H1 (cell line): ENCODE data around the gene C1orf87. TPM values are rescaled to one million over a fixed set of nuclear protein-coding genes. Genes with fewer than 3 reads are reported as not detected.

ENCODE experiments used
- CTCF ChIA-PET: fragments of 300-600 bp; sonication (Branson Sonifier 250); formaldehyde crosslinking; loops from one replicate; lab custom pipeline; 2021; ENCODE audit not compliant: partially characterized antibody; lab: Charles Lee
- POLR2A ChIA-PET: fragments of 300-600 bp; sonication (Branson Sonifier 250); formaldehyde crosslinking; loops from one replicate; lab custom pipeline; 2021; ENCODE audit warnings: inconsistent platforms; ENCODE audit not compliant: partially characterized antibody; lab: Charles Lee
- DNase-seq, 2 experiments: peaks; one replicate each; pipeline versions ENCODE4 v3.0.0 to v3.0.0-alpha.2; 2010 to 2022; ENCODE audit warnings: low spot score in 2 of 2, low read depth in 1 of 2, mixed read lengths in 1 of 2
- FAIRE-seq: peaks from 2 replicates; lab custom pipeline; 2011; peaks lifted over from hg19 to GRCh38; lab: Jason Lieb, UNC
- H2AFZ ChIP-seq: 2 replicates; pipeline ENCODE4 v1.8.1; 2012; ENCODE audit warnings: low read length, inconsistent platforms
- H2AK5ac ChIP-seq: 2 replicates; pipeline ENCODE4 v1.6.1; 2013; ENCODE audit warnings: low read depth, low read length
- H2BK120ac ChIP-seq: replicated peaks from 2 replicates; pipeline ENCODE3; 2013; ENCODE audit warnings: low read depth, low read length, inconsistent platforms
- H2BK12ac ChIP-seq: 2 replicates; pipeline ENCODE4 v1.6.1; 2013; ENCODE audit warnings: low read depth, low read length
- H2BK15ac ChIP-seq: 2 replicates; pipeline ENCODE4 v1.6.1; 2013; ENCODE audit warnings: low read length
- H2BK20ac ChIP-seq: 2 replicates; pipeline ENCODE4 v1.6.1; 2013; ENCODE audit warnings: low read length
- H2BK5ac ChIP-seq: 2 replicates; pipeline ENCODE4 v1.6.1; 2013; ENCODE audit warnings: low read depth, low read length
- H3K14ac ChIP-seq: 2 replicates; pipeline ENCODE4 v1.6.1; 2013; ENCODE audit warnings: inconsistent platforms; ENCODE audit not compliant: insufficient read length
- H3K18ac ChIP-seq: 2 replicates; pipeline ENCODE4 v1.6.1; 2013; ENCODE audit warnings: low read length; ENCODE audit errors: extremely low read depth
- H3K23ac ChIP-seq: 2 replicates; pipeline ENCODE4 v1.6.1; 2013; ENCODE audit warnings: inconsistent platforms; ENCODE audit not compliant: insufficient read length
- H3K23me2 ChIP-seq: 2 replicates; pipeline ENCODE4 v1.6.1; 2013; ENCODE audit warnings: low read depth, low read length
- H3K27ac ChIP-seq: 2 replicates; pipeline ENCODE4 v1.6.1; 2011; ENCODE audit warnings: low read depth, low read length, inconsistent platforms
- H3K27me3 ChIP-seq, 4 experiments: replicated peaks in 1 of 4; 1 replicate in 1 of 4; 2 replicates in 3 of 4; pipeline versions ENCODE4 v1.6.1 to v1.8.1; 2011 to 2013; ENCODE audit warnings: low read length in 3 of 4, mild to moderate bottlenecking in 3 of 4, inconsistent platforms in 2 of 4, mixed read lengths in 2 of 4, moderate library complexity in 1 of 4; ENCODE audit not compliant: control insufficient read depth in 3 of 4, insufficient read depth in 3 of 4; ENCODE audit errors: extremely low read depth in 1 of 4
- H3K36me3 ChIP-seq, 4 experiments: 2 replicates each; pipeline versions ENCODE4 v1.6.1 to v1.8.1; 2011 to 2013; ENCODE audit warnings: mild to moderate bottlenecking in 4 of 4, low read length in 3 of 4, moderate library complexity in 2 of 4, control low read depth in 1 of 4, inconsistent platforms in 1 of 4; ENCODE audit not compliant: insufficient read depth in 4 of 4, control insufficient read depth in 2 of 4
- H3K4ac ChIP-seq: replicated peaks from 2 replicates; pipeline ENCODE3; 2013; ENCODE audit warnings: low read length, low read depth, mixed read lengths, inconsistent platforms; ENCODE audit not compliant: insufficient read length
- H3K4me1 ChIP-seq, 4 experiments: replicated peaks in 1 of 4; 1 replicate in 1 of 4; 2 replicates in 3 of 4; pipeline versions ENCODE4 v1.6.1 to v1.8.1; 2011 to 2013; ENCODE audit warnings: low read length in 3 of 4, inconsistent platforms in 2 of 4, mixed read lengths in 1 of 4; ENCODE audit not compliant: insufficient read depth in 4 of 4, control insufficient read depth in 3 of 4
- H3K4me2 ChIP-seq, 2 experiments: 2 replicates each; pipeline versions ENCODE4 v1.6.1 to v1.8.1; 2011 to 2013; ENCODE audit warnings: low read depth in 2 of 2, low read length in 2 of 2, control low read depth in 1 of 2, inconsistent platforms in 1 of 2, mild to moderate bottlenecking in 1 of 2; ENCODE audit not compliant: insufficient read depth in 1 of 2
- H3K4me3 ChIP-seq, 4 experiments: fragments of 200-600, 300-600 bp in 1 of 4; sonication (generic), shearing (Covaris generic), sonication (Bioruptor Twin) in 1 of 4; 2 replicates each; pipeline versions ENCODE4 v1.5.1 to v1.8.1; 2011 to 2016; ENCODE audit warnings: low read length in 4 of 4, low read depth in 3 of 4, control low read depth in 2 of 4, inconsistent platforms in 2 of 4, mild to moderate bottlenecking in 2 of 4, mixed read lengths in 1 of 4, moderate library complexity in 1 of 4; ENCODE audit not compliant: insufficient read depth in 2 of 4; ENCODE audit errors: extremely low read depth in 1 of 4
- H3K56ac ChIP-seq: replicated peaks from 2 replicates; pipeline ENCODE3; 2013; ENCODE audit warnings: low read depth, mild to moderate bottlenecking, mixed read lengths, low read length, inconsistent platforms; ENCODE audit not compliant: insufficient read length
- H3K79me1 ChIP-seq: 2 replicates; pipeline ENCODE4 v1.6.1; 2013; ENCODE audit warnings: low read depth, low read length, control low read depth
- H3K79me2 ChIP-seq, 2 experiments: 2 replicates each; pipeline versions ENCODE4 v1.6.1 to v1.8.1; 2012 to 2013; ENCODE audit warnings: low read length in 2 of 2, mild to moderate bottlenecking in 2 of 2, inconsistent platforms in 1 of 2; ENCODE audit not compliant: insufficient read depth in 2 of 2, control insufficient read depth in 1 of 2
- H3K9ac ChIP-seq, 4 experiments: replicated peaks in 1 of 4; 1 replicate in 1 of 4; 2 replicates in 3 of 4; pipeline versions ENCODE4 v1.6.1 to v1.8.1; 2011 to 2013; ENCODE audit warnings: low read depth in 3 of 4, low read length in 3 of 4, control low read depth in 2 of 4, mild to moderate bottlenecking in 2 of 4, moderate library complexity in 2 of 4, inconsistent platforms in 1 of 4; ENCODE audit errors: extremely low read depth in 1 of 4
- H3K9me3 ChIP-seq, 2 experiments: 2 replicates each; pipeline versions ENCODE4 v1.6.1 to v1.8.1; 2012 to 2013; ENCODE audit warnings: mild to moderate bottlenecking in 2 of 2, moderate library complexity in 2 of 2, control low read depth in 1 of 2, inconsistent platforms in 1 of 2, low read depth in 1 of 2, low read length in 1 of 2, mixed read lengths in 1 of 2; ENCODE audit not compliant: insufficient read depth in 2 of 2
- H4K20me1 ChIP-seq, 2 experiments: replicated peaks in 1 of 2; 2 replicates each; pipeline versions ENCODE3 to v1.8.1; 2011 to 2013; ENCODE audit warnings: inconsistent platforms in 2 of 2, low read length in 2 of 2, mild to moderate bottlenecking in 1 of 2; ENCODE audit not compliant: insufficient read depth in 2 of 2, control insufficient read depth in 1 of 2
- H4K5ac ChIP-seq: 2 replicates; pipeline ENCODE4 v1.6.1; 2013; ENCODE audit warnings: low read length, low read depth, mixed read lengths, inconsistent platforms; ENCODE audit not compliant: insufficient read length
- H4K8ac ChIP-seq: 2 replicates; pipeline ENCODE4 v1.8.0; 2013; ENCODE audit warnings: mild to moderate bottlenecking, moderate library complexity, low read length, inconsistent platforms; ENCODE audit not compliant: insufficient read depth; ENCODE audit errors: extremely low read depth
- H4K91ac ChIP-seq: replicated peaks from 2 replicates; pipeline ENCODE3; 2013; ENCODE audit warnings: low read length, mixed read lengths, inconsistent platforms; ENCODE audit not compliant: insufficient read length
- CEBPB ChIP-seq: IDR thresholded peaks from 2 replicates; pipeline ENCODE4 v1.6.1; 2012; ENCODE audit warnings: low read depth, low read length
- CREB1 ChIP-seq: IDR thresholded peaks from 2 replicates; pipeline ENCODE4 v1.6.1; 2012; ENCODE audit warnings: inconsistent platforms
- CTCF ChIP-seq, 3 experiments: IDR thresholded peaks; 1 replicate in 2 of 3; 2 replicates in 1 of 3; pipeline versions ENCODE4 v1.5.1 to v1.6.1; 2011; ENCODE audit warnings: low read length in 3 of 3, mild to moderate bottlenecking in 3 of 3, inconsistent platforms in 2 of 3, low read depth in 1 of 3, moderate library complexity in 1 of 3; ENCODE audit not compliant: insufficient read depth in 1 of 3; ENCODE audit errors: control extremely low read depth in 1 of 3
- JUND ChIP-seq: IDR thresholded peaks from 2 replicates; pipeline ENCODE4 v1.6.1; 2011; ENCODE audit warnings: mild to moderate bottlenecking, improper control_type of control experiment, low read length
- RAD21 ChIP-seq, 2 experiments: IDR thresholded peaks in 1 of 2; conservative IDR thresholded peaks in 1 of 2; 2 replicates each; pipeline ENCODE4 v1.6.1; 2011; ENCODE audit warnings: low read depth in 2 of 2, low read length in 2 of 2, improper control_type of control experiment in 1 of 2, inconsistent platforms in 1 of 2, mild to moderate bottlenecking in 1 of 2, moderate library complexity in 1 of 2
- RBBP5 ChIP-seq: IDR thresholded peaks from 2 replicates; pipeline ENCODE4 v1.7.1; 2012; ENCODE audit warnings: low read depth, mild to moderate bottlenecking, inconsistent platforms, low read length, moderate library complexity, borderline replicate concordance
- SP4 ChIP-seq: IDR thresholded peaks from 2 replicates; pipeline ENCODE4 v1.6.1; 2012; ENCODE audit warnings: low read length, inconsistent platforms
- TBP ChIP-seq: IDR thresholded peaks from 2 replicates; pipeline ENCODE4 v1.6.1; 2011; ENCODE audit warnings: low read depth, low read length, improper control_type of control experiment
- TEAD4 ChIP-seq: IDR thresholded peaks from 2 replicates; pipeline ENCODE4 v1.6.1; 2012; ENCODE audit warnings: low read depth, low read length, inconsistent platforms, mixed read lengths
- WGBS, 2 experiments: shearing (Covaris generic) in 1 of 2; methylation state at CpG; one replicate each; pipeline versions ENCODE4 v1.1.6 to v1.1.7; 2013 to 2015; ENCODE audit warnings: low lambda C conversion rate in 2 of 2, mixed read lengths in 2 of 2, inconsistent platforms in 1 of 2, low coverage in 1 of 2, missing lambda C conversion rate in 1 of 2; ENCODE audit not compliant: insufficient replicate concordance in 2 of 2, insufficient coverage in 1 of 2, insufficient read length in 1 of 2; ENCODE audit errors: extremely low coverage in 1 of 2, missing lambda C conversion rate in 1 of 2; 5-methylcytosine and 5-hydroxymethylcytosine counted together
- polyA plus RNA-seq, 7 experiments: library from polyadenylated mRNA; depleted of rRNA in 3 of 7; stranded (reverse) in 5 of 7; unstranded in 2 of 7; fragments of >200 nt in 5 of 7; fragments of 200-250 nt in 2 of 7; gene quantifications; 1 replicate in 5 of 7; 2 replicates in 1 of 7; 4 replicates in 1 of 7; pipeline versions ENCODE4 v1.2.1 to v1.2.3, GENCODE V29; 2011 to 2013; ENCODE audit warnings: missing spikeins in 2 of 7, mixed read lengths in 2 of 7
- total RNA-seq: library from RNA; stranded (reverse); fragmentation: NEBNext Ultra II Directional; extraction: Animal tissue kit (Norgen Biotek cat#: 25700); gene quantifications from 2 replicates; pipeline ENCODE4 v1.2.1, GENCODE V29; 2021

C1orf87 gene
- total and polyA plus RNA-seq, 2 of the 8 experiments (the other 6 are each of a cell fraction or from before 2014, with no cell fraction given) = 0.41 TPM; not detected in 1

GRCh38 chr1:59947047-59947938, 126.3 kb downstream of the C1orf87 start:
- peak overlapping the region; percentile 96 for H2AFZ ChIP-seq
- no peak overlapping the region for H3K27ac ChIP-seq
- H3K23ac ChIP-seq = no peak overlapping the region
- no peak overlapping the region for H3K14ac ChIP-seq
- H3K4me1 ChIP-seq = no peaks in the 10 kb centered on the region
- no peaks in the 10 kb centered on the region for H3K79me2 ChIP-seq
- peak; percentile 96 for FAIRE-seq
- CTCF ChIA-PET = interaction anchor here (0.6 to 15.9 kb wide), 35 partner anchors 10 to 1758 kb away, joined by 3 to 323 read pairs (median 5); partner anchors contain the start of gene CYP2J2
- WGBS, 2 experiments = 20% methylated on average over 6 of the region's 6 CpGs; no CpG with 5 or more reads in 1 of the 2 experiments
- H3K56ac ChIP-seq = no peak overlapping the region
- no peaks in the 10 kb centered on the region for H3K9me3 ChIP-seq
- peak in 1 of 2 experiments; percentile 59 for DNase-seq
- POLR2A ChIA-PET = interaction anchor here (1.5 kb wide), 1 partner anchor 69 kb away, joined by 7 read pairs; no protein-coding TSS in a partner anchor
- no peak overlapping the region for H2BK12ac ChIP-seq
- no peaks in the 10 kb centered on the region for H3K27me3 ChIP-seq
- H2BK15ac ChIP-seq = no peak overlapping the region
- H3K4ac ChIP-seq = no peak overlapping the region
- no peaks in the 10 kb centered on the region for H4K20me1 ChIP-seq
- no peak overlapping the region for H2BK120ac ChIP-seq
- TF ChIP-seq RBBP5 = no peak
- no peak for TF ChIP-seq TEAD4
- TF ChIP-seq CEBPB = no peak
- peak; percentile 78 to 93 (median 85) for TF ChIP-seq CTCF (IDR thresholded peaks at IDR 0.05; ENCODE audit: control extremely low read depth in 1 of 3, insufficient read depth in 1 of 3, low read depth in 1 of 3, low read length in 3 of 3)
- TF ChIP-seq RAD21 (IDR thresholded peaks at IDR 0.05 in 1 of 2, conservative IDR thresholded peaks at IDR 0.05 in 1 of 2; ENCODE audit: low read depth in 2 of 2, low read length in 2 of 2) = peak; percentile 94 to 96
- 0 out of 2 replicates have a peak, but pooled peaks have one; percentile 12 for TF ChIP-seq CREB1
- no peak for TF ChIP-seq JUND
- no peak for TF ChIP-seq SP4
- no peak for TF ChIP-seq TBP
- H3K4me3 ChIP-seq = no peak overlapping the region
- no peaks in the 10 kb centered on the region for H3K23me2 ChIP-seq
- no peak overlapping the region for H2AK5ac ChIP-seq
- H3K9ac ChIP-seq = no peak overlapping the region
- no peaks in the 10 kb centered on the region for H3K79me1 ChIP-seq
- H4K5ac ChIP-seq = no peak overlapping the region
- H4K8ac ChIP-seq = no peak overlapping the region
- H3K4me2 ChIP-seq = no peak overlapping the region
- H4K91ac ChIP-seq = no peak overlapping the region
- no peaks in the 10 kb centered on the region for H3K36me3 ChIP-seq
- H3K18ac ChIP-seq = no peak overlapping the region
- H2BK5ac ChIP-seq = no peak overlapping the region
- H2BK20ac ChIP-seq = no peak overlapping the region
